ENCODE measurements around the gene GNB1L. TPM values are rescaled to one million over a fixed set of nuclear protein-coding genes. Genes with fewer than 3 reads are reported as not detected.

GNB1L gene
- total RNA-seq, 1 experiment from 2014 or later: 17.9 TPM

- ChIA-PET CTCF (interaction anchor here (0.7 kb wide), 1 partner anchor 14 kb away, joined by 3 read pairs; no protein-coding TSS in a partner anchor), POLR2A (ENCODE audit: low non-redundant PET) (no interaction called here)
- Histone ChIP-seq H3K27ac (ENCODE audit: low read depth, low read length, poor library complexity, severe bottlenecking) (no peak overlapping the region), H3K4me3 (ENCODE audit: low read depth, low read length, poor library complexity, severe bottlenecking) (no peak overlapping the region), H3K4me1 (ENCODE audit: insufficient read depth, low read length, poor library complexity, severe bottlenecking) (peaks cover 4% of the 10 kb centered on the region), H3K27me3 (replicated peaks; ENCODE audit: insufficient read depth, low read depth, low read length, poor library complexity) (peaks cover 48% of the 10 kb centered on the region), H3K9me3 (ENCODE audit: low read depth, low read length, poor library complexity, severe bottlenecking) (no peaks in the 10 kb centered on the region), H3K36me3 (ENCODE audit: insufficient read depth, low read length, poor library complexity, severe bottlenecking) (no peaks in the 10 kb centered on the region)
- TF ChIP-seq EZH2 (IDR thresholded peaks at IDR 0.05; ENCODE audit: borderline replicate concordance, low read depth, low read length, poor library complexity, severe bottlenecking): no peak
- no peak for TF ChIP-seq CTCF (conservative IDR thresholded peaks at IDR 0.05; ENCODE audit: low read depth, low read length)
- BruUV-seq (replicated peaks): no TSS peak
- DNase-seq (ENCODE audit: low spot score): no peak
- intact Hi-C loops (cut with micrococcal nuclease; ENCODE audit: unreplicated experiment): no loop called here
These were observed 90.4 kb downstream of the GNB1L start for GRCh38 chr22:19764299-19764593.

GRCh38 chr22:19763458-19764298 is 91.0 kb downstream of the GNB1L start:
- Histone ChIP-seq H3K36me3 (ENCODE audit: insufficient read depth, low read length, poor library complexity, severe bottlenecking) (no peaks in the 10 kb centered on the region), H3K27ac (ENCODE audit: low read depth, low read length, poor library complexity, severe bottlenecking) (no peak overlapping the region), H3K9me3 (ENCODE audit: low read depth, low read length, poor library complexity, severe bottlenecking) (no peaks in the 10 kb centered on the region), H3K4me1 (ENCODE audit: insufficient read depth, low read length, poor library complexity, severe bottlenecking) (peaks cover 4% of the 10 kb centered on the region), H3K4me3 (ENCODE audit: low read depth, low read length, poor library complexity, severe bottlenecking) (no peak overlapping the region), H3K27me3 (replicated peaks; ENCODE audit: insufficient read depth, low read depth, low read length, poor library complexity) (peaks cover 52% of the 10 kb centered on the region)
- CTCF ChIA-PET: interaction anchor here (0.7 kb wide), 1 partner anchor 13 kb away, joined by 3 read pairs; no protein-coding TSS in a partner anchor
- DNase-seq (ENCODE audit: low spot score): no peak
- intact Hi-C loops (cut with micrococcal nuclease; ENCODE audit: unreplicated experiment): no loop called here
- no peak for TF ChIP-seq CTCF (conservative IDR thresholded peaks at IDR 0.05; ENCODE audit: low read depth, low read length)
- no peak for TF ChIP-seq EZH2 (IDR thresholded peaks at IDR 0.05; ENCODE audit: borderline replicate concordance, low read depth, low read length, poor library complexity, severe bottlenecking)
- no TSS peak for BruUV-seq (replicated peaks)
- POLR2A ChIA-PET (ENCODE audit: low non-redundant PET): no interaction called here

DNA sequence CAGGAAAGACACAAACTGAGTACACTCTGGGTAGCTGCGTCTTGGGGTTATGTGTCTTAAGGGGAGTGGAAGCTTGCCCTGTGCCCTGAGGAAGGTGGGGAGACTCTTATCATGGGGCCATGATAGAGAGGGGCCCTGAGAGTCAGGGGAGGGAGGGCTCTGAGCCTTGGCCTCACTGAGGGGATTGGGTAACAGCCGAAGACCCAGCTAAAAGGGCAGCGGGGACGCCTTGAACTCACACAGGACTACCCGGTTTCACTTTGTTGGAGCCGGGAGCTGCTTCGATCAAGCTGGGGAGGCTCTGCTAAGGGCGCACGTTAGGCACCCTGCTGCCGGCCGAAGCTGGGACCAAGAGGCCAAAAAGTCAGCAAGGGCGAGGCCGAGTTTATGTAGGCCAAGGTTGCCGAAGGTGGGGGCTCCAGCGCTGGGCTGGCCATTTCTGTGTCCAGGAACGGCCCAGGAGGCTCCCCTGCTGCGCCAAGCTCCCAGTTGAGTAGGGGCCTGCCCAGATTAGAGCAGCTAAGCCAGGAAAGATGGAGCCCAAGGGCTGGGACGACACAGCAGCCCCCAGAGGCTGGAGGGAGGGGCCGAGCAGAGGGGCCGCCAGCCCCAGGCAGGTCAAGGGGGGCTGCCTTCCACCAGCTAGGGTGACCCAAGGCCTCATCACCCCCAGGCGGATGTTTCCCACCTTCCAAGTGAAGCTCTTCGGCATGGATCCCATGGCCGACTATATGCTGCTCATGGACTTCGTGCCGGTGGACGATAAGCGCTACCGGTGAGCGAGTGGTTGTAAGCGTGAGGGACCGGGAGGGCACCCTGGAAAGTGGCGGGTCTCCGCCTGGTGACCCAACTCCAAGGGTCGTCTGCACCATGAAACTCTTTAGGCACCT is 91.9 kb downstream of the GNB1L start:
- intact Hi-C loops (cut with micrococcal nuclease; ENCODE audit: unreplicated experiment): no loop called here
- peaks cover 45% of the 10 kb centered on the region for H3K27me3 ChIP-seq (replicated peaks; ENCODE audit: insufficient read depth, low read depth, low read length, poor library complexity)
- H3K4me1 ChIP-seq (ENCODE audit: insufficient read depth, low read length, poor library complexity, severe bottlenecking): peaks cover 4% of the 10 kb centered on the region
- H3K36me3 ChIP-seq (ENCODE audit: insufficient read depth, low read length, poor library complexity, severe bottlenecking): no peaks in the 10 kb centered on the region
- no peaks in the 10 kb centered on the region for H3K9me3 ChIP-seq (ENCODE audit: low read depth, low read length, poor library complexity, severe bottlenecking)
- ChIA-PET POLR2A (ENCODE audit: low non-redundant PET) (no interaction called here), CTCF (no interaction called here)
- no TSS peak for BruUV-seq (replicated peaks)
- DNase-seq (ENCODE audit: low spot score): no peak
- TF ChIP-seq CTCF (conservative IDR thresholded peaks at IDR 0.05; ENCODE audit: low read depth, low read length): no peak
- TF ChIP-seq EZH2 (IDR thresholded peaks at IDR 0.05; ENCODE audit: borderline replicate concordance, low read depth, low read length, poor library complexity, severe bottlenecking): no peak
- H3K4me3 ChIP-seq (ENCODE audit: low read depth, low read length, poor library complexity, severe bottlenecking): no peak overlapping the region
- H3K27ac ChIP-seq (ENCODE audit: low read depth, low read length, poor library complexity, severe bottlenecking): no peak overlapping the region

Measured in A673 (cell line).